ENCODE results near the gene SH3GL2.

The SH3GL2 gene

GRCh38 chr9:17658237-17658636 is 79.4 kb downstream of the SH3GL2 start:
- no peak for DNase-seq (ENCODE audit: low read depth)

- no peak for DNase-seq (ENCODE audit: low read depth)
These were observed 81.3 kb downstream of the SH3GL2 start for GRCh38 chr9:17660158-17660557.

GRCh38 chr9:17665450-17665849 is 86.6 kb downstream of the SH3GL2 start:
- DNase-seq (ENCODE audit: low read depth), result no peak

- DNase-seq (ENCODE audit: low read depth), result no peak
These were observed 90.3 kb downstream of the SH3GL2 start for GRCh38 chr9:17669206-17669605.

- DNase-seq (ENCODE audit: low read depth), result no peak
These were observed 103.8 kb downstream of the SH3GL2 start for GRCh38 chr9:17682684-17683083.

- DNase-seq (ENCODE audit: low read depth), result no peak
These were observed 110.0 kb downstream of the SH3GL2 start for GRCh38 chr9:17688834-17689233.

- DNase-seq (ENCODE audit: low read depth), result no peak
These were observed 115.5 kb downstream of the SH3GL2 start for GRCh38 chr9:17694336-17694735.

GRCh38 chr9:17695482-17695881 is 116.6 kb downstream of the SH3GL2 start:
- DNase-seq (ENCODE audit: low read depth), result no peak

GRCh38 chr9:17699615-17700330 is 120.9 kb downstream of the SH3GL2 start:
- no peak for DNase-seq (ENCODE audit: low read depth)

GRCh38 chr9:17706347-17706746 is 127.5 kb downstream of the SH3GL2 start:
- DNase-seq (ENCODE audit: low read depth), result no peak

GRCh38 chr9:17719053-17719452 is 140.2 kb downstream of the SH3GL2 start:
- DNase-seq (ENCODE audit: low read depth), result no peak

GRCh38 chr9:17721954-17722353 is 143.1 kb downstream of the SH3GL2 start:
- DNase-seq (ENCODE audit: low read depth), result no peak

GRCh38 chr9:17723656-17724055 is 144.8 kb downstream of the SH3GL2 start:
- no peak for DNase-seq (ENCODE audit: low read depth)

GRCh38 chr9:17725399-17726010 is 146.6 kb downstream of the SH3GL2 start:
- no peak for DNase-seq (ENCODE audit: low read depth)

- DNase-seq (ENCODE audit: low read depth), result no peak
These were observed 147.4 kb downstream of the SH3GL2 start for GRCh38 chr9:17726298-17726697.

- no peak for DNase-seq (ENCODE audit: low read depth)
These were observed 152.0 kb downstream of the SH3GL2 start for GRCh38 chr9:17730899-17731298.

- no peak for DNase-seq (ENCODE audit: low read depth)
These were observed 152.4 kb downstream of the SH3GL2 start for GRCh38 chr9:17731308-17731707.

- no peak for DNase-seq (ENCODE audit: low read depth)
These were observed 155.8 kb downstream of the SH3GL2 start for GRCh38 chr9:17734674-17735073.

GRCh38 chr9:17735859-17736258 is 157.0 kb downstream of the SH3GL2 start:
- no peak for DNase-seq (ENCODE audit: low read depth)

GRCh38 chr9:17739022-17739421 is 160.2 kb downstream of the SH3GL2 start:
- no peak for DNase-seq (ENCODE audit: low read depth)

- DNase-seq (ENCODE audit: low read depth), result no peak
These were observed 160.9 kb downstream of the SH3GL2 start for GRCh38 chr9:17739736-17740135.

GRCh38 chr9:17742067-17742466 is 163.2 kb downstream of the SH3GL2 start:
- DNase-seq (ENCODE audit: low read depth), result no peak

GRCh38 chr9:17744786-17745185 is 165.9 kb downstream of the SH3GL2 start:
- no peak for DNase-seq (ENCODE audit: low read depth)

- DNase-seq (ENCODE audit: low read depth), result no peak
These were observed 171.4 kb downstream of the SH3GL2 start for GRCh38 chr9:17750269-17750668.
